NCI-H82 (cell line): ENCODE measurements around the gene B3GAT1.

Experiments
- DNase-seq: peaks from one replicate; lab custom pipeline; 2025; lab: John Stamatoyannopoulos, UW

Gene B3GAT1

DNA sequence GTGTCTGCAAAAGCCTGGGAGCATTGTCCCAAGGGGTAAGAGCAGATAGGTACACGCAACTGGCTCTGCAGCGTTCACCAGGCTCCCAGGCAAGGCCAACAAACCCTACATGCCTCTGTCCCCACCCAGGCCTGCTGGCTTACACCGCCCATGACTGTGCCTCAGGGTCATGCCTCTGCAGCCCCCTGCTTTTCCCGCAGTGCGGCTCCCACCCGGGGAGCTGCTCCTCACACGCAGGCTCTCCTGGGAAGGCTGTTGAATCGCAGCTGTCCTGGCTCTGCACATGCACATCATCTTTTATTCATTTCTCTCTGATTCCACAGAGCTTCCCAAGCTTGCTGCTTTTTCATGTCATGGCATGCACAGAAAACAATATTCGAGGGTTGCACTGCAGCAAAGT lies 29.2 kb upstream of the B3GAT1 start:
- no peak for DNase-seq

DNA sequence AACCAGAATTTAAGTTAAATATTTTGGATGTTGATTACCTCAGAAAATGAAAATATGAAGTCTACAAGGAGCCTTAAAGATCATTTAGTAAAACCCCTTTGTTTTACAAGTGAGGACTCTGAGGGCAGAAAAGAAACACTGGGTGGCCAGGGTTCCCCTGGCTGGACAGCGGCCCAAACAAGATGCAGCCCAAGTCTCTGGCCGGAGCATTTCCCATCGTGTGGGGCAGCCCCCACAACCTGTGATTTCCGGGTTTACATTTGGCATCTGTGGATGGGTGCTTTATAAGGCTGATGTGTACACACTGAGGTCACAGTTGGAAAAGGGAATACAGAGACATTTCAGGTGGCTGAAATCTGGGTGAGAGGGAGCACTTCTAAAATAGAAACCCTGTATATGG lies 28.8 kb upstream of the B3GAT1 start:
- DNase-seq = no peak

DNA sequence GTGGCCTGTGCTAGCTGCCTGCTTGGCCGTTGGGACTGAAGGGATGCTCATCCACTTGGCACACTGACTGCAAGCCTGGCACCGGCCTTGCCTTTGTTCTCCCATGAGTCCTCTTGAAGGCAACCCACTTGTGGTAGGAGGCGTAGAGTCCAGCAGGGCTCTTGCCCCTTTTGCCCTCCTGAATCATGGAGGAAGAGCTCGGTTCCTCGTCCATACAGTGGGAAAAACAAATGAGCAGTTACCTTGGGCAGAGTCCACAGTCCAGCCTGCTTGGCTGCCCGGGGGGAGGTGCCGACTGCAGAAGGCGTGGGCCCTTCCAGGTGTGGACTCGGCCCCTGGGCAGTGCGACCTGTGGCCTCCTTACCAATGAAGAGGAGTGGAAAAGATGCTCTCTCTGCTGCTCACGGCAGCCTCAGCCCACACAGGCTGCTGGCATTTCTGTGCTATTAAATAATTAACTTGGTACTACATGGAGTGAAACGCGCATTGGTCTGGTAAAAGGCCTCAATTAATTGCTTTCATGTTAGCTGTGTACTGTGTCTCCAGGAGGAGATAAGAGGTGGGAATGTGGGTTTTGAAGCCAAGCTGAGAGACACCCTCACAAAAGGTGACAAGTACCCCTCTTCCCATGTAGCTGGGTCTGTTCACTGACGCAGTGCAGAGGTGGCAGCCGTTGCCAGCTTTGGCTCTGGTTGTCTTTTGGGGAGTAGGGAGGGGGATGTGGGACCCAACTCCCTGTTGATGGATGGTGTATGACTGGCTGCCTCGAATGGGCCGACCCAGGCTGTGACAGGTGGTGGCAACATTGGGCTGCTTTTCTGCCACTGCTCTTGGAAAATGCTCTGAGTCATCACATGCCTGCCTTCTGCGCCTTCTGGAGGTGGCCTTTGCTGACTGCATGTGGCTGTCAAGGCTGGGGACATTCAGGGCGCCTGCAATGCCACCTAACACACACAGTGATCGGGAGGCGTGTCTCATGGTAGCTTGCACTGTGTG lies 26.8 kb upstream of the B3GAT1 start:
- no peak for DNase-seq

DNA sequence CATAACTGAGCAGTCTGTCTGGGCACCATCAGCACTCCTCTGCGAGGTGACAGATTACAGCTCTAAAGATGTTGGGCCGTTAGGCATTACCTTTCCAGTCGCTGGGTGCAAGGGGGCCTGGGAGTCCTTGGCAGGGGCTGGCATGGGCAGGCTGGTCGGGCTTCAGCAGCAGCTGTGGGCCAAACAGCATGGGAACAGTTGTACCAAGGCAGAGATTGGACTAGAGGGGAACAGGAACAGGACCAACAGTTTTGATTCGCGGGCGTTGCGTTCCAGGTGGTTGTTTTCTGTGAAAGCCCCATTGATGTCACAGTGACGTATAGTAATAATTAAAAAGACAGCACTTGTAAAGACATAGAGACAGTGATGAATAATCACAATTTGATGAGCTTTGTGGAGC lies 25.8 kb upstream of the B3GAT1 start:
- no peak for DNase-seq

DNA sequence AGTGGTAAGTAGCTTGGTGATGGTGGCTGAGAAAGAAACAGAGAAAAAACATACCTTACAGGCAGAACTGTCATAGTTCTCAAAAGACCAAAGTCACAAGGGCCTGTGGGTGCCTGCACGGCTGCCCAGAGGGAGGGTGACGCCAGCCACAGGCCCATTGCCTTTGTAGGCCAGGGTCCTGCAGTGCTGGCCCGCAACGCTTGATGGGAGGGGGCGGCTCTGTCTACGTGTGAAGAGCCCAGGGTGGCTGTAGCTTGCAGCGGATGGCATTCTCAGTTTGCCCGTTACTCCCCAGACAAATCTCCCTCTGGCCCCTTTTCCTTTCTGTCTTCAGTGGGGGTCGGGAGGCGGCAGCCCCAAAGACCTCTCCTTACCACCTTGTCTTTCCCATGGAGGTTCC lies 24.7 kb upstream of the B3GAT1 start:
- DNase-seq = no peak

DNA sequence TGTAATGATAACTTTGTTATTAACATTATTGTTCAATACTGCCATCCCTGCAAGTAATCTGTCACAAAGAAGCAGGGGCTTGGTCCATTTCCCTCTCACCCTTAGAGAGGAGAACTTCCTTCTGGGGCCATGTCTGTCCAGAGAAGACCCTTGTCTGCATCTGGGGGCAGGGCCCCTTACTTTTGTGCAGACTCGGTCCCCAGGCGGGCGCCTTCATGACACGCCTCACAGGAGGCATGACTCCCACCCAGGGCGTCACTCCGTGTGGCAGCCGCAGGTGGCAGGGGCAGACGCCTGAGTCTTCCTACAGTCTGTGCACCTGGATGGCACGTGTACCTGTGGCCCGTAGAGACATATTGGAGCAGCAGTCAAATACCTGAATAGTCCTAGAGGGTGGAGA lies 21.8 kb upstream of the B3GAT1 start:
- DNase-seq = no peak

DNA sequence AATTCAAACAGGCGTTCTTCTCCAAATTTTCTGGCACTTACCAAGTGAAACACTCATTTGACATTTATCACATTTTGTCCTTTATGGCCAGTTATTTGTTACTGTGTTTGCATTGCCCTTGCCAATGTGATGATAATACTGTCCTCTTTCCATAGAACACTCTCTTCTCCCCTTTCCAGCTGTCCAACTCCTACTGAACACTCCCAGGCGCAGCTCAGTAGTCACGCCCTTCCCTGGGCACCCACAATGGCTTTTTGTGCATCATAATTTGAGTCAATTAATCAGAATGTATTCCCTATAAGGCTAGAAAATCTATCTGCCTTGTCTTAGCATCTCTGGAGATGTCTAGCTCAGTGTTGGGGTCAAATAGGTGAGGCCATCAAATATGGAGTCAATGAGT lies 21.2 kb upstream of the B3GAT1 start:
- no peak for DNase-seq

DNA sequence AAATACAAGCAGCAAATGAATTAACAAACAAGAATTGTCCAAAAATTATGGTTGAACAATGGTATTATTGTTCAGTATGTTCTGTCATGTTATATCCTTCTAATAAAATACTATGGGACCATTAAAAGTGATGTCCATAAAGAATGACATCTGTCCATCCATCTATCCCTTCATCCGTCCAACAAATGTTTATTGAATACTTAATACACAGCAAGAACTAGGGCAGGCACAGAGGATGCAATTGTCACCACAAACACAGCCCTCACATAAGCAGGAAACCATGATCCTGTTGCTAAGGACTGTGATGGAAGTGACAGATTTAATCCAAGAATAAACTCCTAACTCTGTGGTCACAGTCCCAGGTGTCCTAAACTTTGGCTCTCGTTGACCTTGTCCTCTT lies 20.7 kb upstream of the B3GAT1 start:
- DNase-seq = no peak

DNA sequence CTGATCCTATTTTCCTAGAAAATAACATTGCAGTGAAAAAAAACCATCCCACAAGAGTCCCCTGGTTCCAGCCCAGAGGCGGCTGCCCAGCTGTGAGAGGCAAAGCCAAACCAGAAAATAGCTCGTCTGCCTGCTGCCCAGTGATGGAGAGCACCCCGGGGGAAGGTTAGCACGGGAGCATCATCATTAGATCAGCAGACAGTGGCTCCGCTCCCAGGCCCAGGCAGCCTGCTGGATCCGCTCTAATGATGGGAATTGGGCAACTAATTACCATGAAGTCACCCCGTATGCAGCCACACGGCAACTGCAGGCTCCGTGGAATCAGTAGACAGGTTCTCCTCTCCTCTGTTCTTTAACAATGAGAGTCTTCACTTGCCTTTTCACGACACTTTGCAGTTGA lies 17.1 kb upstream of the B3GAT1 start:
- no peak for DNase-seq

DNA sequence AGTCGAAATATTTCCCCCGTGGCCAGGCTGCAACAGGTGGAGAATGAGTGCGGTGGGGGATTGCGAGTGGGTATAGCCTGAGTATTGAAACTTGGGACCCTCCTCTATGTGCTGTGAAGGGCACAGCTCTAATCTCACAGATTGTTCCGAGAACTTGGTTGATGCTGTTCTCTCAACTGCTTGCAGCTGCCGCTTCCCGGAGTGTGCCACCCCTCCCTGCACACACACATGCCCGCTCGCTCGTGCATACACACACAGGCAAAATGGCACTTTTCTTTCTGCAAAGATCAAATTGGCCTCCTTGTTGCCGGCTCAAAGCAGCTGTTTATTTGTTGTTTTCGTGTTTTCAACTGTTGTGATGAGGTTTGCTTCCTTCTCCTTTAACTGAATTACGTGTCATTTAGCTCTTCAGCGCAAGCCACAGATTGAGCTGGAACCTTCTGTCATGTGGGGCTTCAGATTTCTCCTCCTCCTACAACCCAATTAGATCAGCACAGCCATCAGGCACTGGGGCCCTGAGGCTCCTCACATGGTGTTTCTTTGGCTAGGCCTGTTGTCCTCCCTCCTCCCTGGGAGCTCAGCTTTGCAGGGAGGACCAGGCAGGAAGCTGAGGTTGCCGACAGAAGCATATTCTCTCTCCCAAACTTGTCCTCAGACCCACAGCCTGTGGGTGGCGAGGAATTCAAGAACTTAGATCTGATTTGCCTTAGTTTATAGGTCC lies 13.9 kb upstream of the B3GAT1 start:
- DNase-seq = no peak

DNA sequence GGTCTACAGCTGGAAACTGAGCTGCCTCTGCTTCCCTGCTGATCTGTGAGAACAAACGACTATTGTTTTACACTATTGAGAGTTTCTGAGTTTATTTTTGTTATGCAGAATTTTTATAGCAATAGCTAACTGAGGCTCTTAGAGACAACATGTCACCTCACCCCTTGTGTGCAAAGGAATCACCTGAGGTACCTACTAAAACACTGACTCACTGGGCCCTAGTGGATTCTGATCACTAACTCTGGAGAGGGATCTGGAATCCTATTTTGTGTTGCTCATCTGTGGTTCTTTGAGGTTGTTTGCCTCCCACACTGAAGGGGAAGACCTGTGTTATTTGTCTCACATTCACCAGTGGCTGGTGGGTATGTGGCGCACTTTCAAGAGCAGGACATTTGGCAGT lies 13.4 kb upstream of the B3GAT1 start:
- no peak for DNase-seq

DNA sequence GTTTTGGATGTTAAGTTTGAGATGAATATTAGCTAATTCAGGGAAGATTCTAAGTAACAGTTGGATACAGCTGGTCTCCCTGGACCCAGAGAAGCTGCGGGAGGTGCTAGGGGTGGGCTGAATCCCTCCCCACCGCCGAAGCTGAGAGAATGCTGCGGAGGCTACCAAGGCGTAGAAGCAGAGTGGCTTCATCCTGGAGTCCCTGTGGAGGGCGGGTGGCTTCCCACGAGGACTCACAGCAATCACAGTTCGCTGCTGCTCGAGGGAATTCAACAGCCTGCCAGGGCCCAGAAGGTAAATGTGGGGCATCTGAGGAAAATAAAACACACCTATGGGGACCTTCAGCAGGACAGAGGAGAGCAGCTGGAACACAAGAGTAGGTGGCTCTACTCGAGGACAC lies 11.1 kb upstream of the B3GAT1 start:
- no peak for DNase-seq

DNA sequence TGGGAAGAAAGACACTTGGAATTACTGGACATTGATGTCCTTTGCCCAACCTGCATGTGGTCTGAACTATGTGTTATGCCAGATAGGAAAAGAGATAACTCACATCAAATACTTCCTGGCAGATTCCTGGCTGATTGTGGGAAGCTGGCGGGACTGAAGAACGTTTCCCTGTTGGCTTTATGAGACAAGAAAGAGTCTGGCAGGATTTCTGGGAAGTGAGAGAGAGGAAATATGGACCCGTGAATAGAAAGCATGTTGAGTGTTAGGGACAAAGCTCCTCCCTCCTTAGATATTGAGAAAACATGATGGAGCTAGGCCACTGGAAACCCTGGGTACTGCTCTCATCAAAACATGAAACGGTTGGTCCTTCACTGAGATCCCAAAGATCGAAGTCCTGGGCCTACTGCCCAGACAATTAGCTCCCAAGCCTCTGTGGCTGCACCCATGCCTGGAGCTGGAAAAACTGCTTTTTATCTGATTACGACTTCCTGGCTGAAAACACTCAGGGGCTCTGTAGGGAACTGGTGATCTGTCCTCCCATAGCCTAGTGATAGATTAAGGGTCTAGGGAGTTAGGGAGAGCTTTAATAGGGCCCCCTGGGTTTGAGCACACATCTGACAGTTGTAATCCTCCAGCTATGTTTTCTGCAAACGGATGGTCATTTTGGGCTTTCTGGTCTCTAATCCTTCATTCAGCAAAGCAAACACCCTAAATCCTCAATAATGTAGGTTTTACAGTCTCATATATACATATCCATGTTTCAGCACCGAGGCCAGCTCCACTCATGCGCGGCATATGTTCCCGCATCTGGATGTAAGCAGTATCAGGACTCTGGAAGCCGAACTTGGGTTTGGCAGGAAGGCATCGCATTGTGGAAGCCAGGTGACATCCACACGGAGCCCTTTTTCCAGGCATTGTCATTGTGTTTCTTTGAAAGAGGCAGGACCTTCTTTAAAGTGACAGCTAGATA lies 6.1 kb upstream of the B3GAT1 start:
- no peak for DNase-seq

DNA sequence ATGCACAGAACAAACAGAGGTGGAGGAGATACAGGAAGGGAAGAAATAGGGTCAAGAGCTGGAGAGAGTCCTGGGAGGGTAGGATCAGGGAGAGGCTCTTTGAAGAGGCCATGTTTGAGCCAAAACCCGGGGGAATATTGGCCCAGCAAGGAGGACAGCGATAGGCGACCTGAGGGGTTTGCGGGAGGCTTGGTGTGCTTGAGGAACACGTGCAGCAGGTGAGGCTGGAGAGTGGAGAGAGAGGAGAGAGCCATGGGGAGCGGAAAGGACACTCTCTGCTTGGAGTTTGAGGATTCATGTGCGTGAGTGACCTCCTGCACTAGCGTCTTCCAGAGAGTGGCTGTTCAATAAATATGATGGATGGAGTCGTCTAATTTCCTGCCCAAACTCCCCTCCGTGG lies 4.7 kb upstream of the B3GAT1 start:
- no peak for DNase-seq

DNA sequence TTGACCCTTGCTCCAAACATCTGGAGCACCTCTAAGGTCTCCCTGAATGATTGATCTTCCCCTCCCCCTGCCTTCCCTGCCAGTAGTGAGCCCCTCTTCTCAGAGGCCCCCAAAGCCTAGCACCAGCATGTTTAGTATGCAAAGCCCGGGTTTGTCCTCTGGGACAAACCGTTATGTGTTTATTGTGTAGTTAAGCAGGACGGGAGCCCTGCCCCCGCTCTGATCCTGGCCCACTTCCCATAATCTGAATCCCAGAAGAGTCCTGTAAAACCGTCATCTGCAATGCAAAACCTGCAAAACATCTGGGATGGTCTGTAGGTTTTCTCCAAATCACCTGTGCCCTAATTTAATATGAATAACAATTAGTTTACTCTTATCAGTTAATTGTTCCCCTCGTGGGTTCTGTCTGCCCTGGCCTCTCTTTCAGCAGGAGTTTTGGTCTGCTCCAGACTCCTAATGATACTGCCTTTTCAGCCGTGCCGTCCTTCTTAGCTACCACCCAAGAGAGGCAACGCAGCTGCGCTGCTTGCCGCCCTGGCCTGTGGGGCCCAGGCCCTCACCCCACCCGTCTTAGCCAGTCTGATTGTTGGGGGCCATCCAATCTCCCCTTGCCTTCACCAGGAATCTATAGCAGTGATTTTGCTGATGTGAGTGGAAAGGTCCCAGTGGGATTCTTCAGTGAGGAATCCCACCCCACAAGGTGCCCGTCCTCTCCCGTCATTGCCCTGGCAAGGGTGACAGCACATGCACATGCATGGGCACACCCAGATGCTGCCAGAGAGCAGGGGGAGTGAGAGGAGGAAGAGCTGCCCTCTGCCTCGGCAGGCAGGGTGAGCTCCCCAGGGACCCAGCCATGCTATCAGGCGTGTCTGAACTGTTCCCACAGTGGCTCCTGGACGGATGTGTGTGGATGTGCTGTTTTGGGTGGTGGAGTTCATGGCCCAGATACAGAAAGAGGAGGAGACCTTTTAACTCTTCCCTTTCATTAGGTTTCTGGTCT lies 3.0 kb upstream of the B3GAT1 start:
- DNase-seq = no peak

DNA sequence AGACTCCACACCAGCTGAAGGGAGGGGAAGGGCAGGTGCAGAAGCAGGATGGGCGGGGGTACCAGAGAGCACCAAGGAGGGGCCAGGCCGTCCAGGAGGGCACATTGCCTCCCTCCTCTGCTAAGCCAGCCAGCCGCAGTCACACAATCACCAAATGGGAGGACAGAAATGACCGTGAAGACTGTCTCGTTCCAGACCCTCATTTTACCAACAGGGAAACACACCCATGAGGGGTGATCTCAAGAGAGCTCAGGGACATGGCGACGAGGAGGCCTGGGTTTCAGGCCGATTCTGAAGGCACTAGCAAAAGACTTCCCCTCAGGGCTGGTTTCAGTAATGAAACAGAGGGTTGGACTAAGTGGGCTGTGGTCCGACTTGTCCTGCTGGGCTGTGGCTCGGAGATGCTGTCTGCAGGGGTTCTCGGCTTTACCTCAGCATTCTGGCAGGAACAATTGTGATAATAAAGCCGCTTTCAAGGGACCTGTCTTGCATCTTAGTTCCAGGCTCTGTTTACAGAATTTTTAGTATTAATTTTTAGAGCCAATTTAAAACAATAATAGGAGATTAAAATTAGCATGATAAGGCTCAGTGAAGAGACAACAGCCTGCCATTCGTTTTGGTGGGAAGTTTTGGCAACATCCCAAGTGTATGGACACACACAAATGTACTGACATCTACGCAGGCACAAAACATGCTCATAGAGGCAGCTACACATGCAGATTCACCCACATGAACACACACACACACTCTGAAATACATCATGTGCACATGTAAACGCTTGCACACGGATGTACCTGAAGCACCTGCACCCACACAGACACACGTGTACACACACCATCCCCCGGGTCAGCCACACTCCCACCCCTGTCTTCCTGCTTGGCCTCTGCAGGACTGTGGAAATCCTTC lies 2.0 kb upstream of the B3GAT1 start:
- DNase-seq = no peak

DNA sequence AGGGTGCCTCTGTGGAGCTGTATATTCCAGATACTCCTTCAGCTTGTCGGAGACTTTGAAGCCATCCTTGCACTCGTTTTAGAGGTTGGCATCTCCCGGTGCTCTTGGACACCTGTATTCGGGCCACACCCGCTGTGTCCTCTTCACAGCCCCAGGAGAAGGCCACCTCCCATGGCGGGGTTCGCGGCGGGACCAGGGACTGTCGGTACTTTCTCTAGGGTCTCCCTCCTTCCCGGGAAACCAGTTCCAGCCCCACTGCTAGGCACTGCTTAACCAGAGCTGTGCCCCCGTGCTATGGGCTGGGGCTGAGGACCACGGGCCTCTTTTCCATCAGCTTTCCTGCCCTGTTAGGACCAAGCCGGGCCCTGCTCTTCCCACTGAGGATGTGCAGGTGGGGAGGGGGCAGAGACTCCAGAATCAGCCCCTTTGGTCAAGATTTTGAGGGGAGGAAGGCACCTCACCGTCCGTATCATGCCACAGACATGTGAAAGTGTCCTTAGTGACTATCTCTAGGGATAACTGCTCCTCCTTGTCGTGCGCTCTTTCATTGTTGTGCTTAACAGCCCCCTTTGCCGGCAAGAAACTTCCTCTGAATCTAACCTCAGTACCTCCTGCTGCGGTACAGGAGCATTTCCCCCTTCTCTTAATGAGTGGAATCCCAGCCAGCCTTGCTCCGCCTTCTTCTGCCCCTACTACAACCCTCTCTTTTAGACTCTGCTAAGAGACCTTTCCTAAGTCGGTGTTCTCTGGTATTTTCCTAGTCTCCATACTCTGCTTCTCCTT lies 1.2 kb upstream of the B3GAT1 start:
- DNase-seq = no peak

DNA sequence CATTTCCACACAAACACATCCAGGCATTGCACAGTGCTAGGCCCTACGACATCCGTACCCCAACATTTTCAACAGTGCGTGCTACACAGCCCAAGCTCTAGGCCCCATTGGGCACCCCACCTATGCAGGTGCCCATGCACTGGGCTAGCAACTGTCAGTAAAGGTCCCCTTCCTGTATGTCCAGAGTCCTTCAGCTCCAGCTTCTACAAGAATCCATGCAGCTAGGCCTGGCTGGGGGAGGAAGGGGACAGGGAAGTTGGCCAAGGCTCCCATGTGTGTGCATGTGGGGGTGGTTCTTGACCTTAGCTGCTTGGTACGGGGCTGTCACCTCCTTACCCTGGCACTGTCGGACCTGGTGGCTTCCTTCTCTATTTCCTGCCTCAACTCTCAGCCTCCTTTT lies 1.3 kb downstream of the B3GAT1 start:
- DNase-seq = no peak
